Spleen (tissue), 7 donors: ENCODE data around the gene NUDT15.

Experiments used
- CTCF ChIP-seq, 11 experiments: fragments of 200-600 bp in 7 of 11; fragments of 450-650 bp in 4 of 11; sonication (generic) in 4 of 11; IDR thresholded peaks in 8 of 11; conservative IDR thresholded peaks in 3 of 11; 1 replicate in 7 of 11; 2 replicates in 4 of 11; pipeline versions ENCODE4 v1.4.0 to v1.8.0; 2016 to 2021; ENCODE audit warnings: antibody characterized with exemption in 11 of 11, inconsistent platforms in 4 of 11, mild to moderate bottlenecking in 1 of 11
- POLR2A ChIP-seq, 3 donors: fragments of 450-650 bp; IDR thresholded peaks; one replicate each; pipeline ENCODE4 v1.5.1; 2017; ENCODE audit warnings: antibody characterized with exemption in 3 of 3, mild to moderate bottlenecking in 1 of 3
- donor health status: DM: no; HTN: no; CAD: no; lungs with moderate emphysema.
- donor health status: DM: no; HTN: no; CAD: no.
- donor health status: DM: no; HTN: no; CAD: no.

GRCh38 chr13:48070942-48071341 is 33.4 kb downstream of the NUDT15 start:
- TF ChIP-seq CTCF (IDR thresholded peaks at IDR 0.05 in 8 of 11, conservative IDR thresholded peaks at IDR 0.05 in 3 of 11) (no peak), POLR2A (IDR thresholded peaks at IDR 0.05) (no peak)
